ENCODE measurements around the gene PTPRU. TPM values are rescaled to one million over a fixed set of nuclear protein-coding genes. Genes with fewer than 3 reads are reported as not detected.

PTPRU gene
- total RNA-seq, 4 donors from 2014 or later: 4.3 to 15.9 (median 7.5) TPM

GRCh38 chr1:29322861-29323585, 86.7 kb downstream of the PTPRU start:
- no peaks in the 10 kb centered on the region for H3K27me3 ChIP-seq
- DNase-seq: no peak
- WGBS, 2 donors: 82 to 87% methylated on average over 4 to 9 of the region's 12 CpGs
- no peak overlapping the region for H3K4me3 ChIP-seq
- H3K36me3 ChIP-seq: no peaks in the 10 kb centered on the region
- H3K9me3 ChIP-seq: no peaks in the 10 kb centered on the region
- TF ChIP-seq CTCF (IDR thresholded peaks at IDR 0.05) (no peak), POLR2A (IDR thresholded peaks at IDR 0.05) (no peak)
- H3K4me1 ChIP-seq: peaks cover 0 to 18% (median 5%) of the 10 kb centered on the region in 3 donors
- H3K27ac ChIP-seq: no peak overlapping the region
- intact Hi-C loops (cut with DNase I): no loop called here

DNA sequence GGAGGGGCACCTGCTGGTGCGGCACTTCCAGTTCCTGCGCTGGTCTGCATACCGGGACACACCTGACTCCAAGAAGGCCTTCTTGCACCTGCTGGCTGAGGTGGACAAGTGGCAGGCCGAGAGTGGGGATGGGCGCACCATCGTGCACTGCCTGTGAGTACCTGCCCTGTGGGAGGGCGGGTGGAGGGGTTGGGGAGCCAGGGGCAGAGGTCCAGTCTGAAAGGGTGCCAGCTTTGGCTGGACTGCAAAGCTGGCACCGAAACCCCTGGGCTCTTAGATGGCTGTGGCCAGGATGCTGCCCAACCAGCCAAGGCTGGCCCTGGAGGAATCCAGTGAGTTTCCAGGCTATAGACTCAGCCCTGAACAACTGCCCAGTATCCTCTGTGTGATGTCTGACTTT, 87.3 kb downstream of the PTPRU start:
- Histone ChIP-seq H3K36me3 (no peaks in the 10 kb centered on the region), H3K27ac (no peak overlapping the region), H3K9me3 (no peaks in the 10 kb centered on the region), H3K27me3 (no peaks in the 10 kb centered on the region), H3K4me1 (peaks cover 0 to 18% (median 5%) of the 10 kb centered on the region in 3 donors), H3K4me3 (no peak overlapping the region)
- intact Hi-C loops (cut with DNase I): no loop called here
- TF ChIP-seq CTCF (IDR thresholded peaks at IDR 0.05) (no peak), POLR2A (IDR thresholded peaks at IDR 0.05) (no peak)
- WGBS, 2 donors: no CpG with 5 or more reads among the region's 8 CpGs
- DNase-seq: no peak

- Histone ChIP-seq H3K27me3 (no peaks in the 10 kb centered on the region), H3K9me3 (no peaks in the 10 kb centered on the region), H3K4me3 (no peak overlapping the region), H3K27ac (peak overlapping the region in 2 of 4 donors; percentile 6 to 40), H3K4me1 (peaks cover 0 to 18% (median 5%) of the 10 kb centered on the region in 3 donors), H3K36me3 (no peaks in the 10 kb centered on the region)
- TF ChIP-seq POLR2A (IDR thresholded peaks at IDR 0.05): no peak
- TF ChIP-seq CTCF (IDR thresholded peaks at IDR 0.05): no peak
- WGBS, 2 donors: 62 to 78% methylated on average over 4 to 6 of the region's 10 CpGs
- intact Hi-C loops (cut with DNase I): no loop called here
- no peak for DNase-seq
These were observed 87.9 kb downstream of the PTPRU start for GRCh38 chr1:29324202-29324601.

DNA sequence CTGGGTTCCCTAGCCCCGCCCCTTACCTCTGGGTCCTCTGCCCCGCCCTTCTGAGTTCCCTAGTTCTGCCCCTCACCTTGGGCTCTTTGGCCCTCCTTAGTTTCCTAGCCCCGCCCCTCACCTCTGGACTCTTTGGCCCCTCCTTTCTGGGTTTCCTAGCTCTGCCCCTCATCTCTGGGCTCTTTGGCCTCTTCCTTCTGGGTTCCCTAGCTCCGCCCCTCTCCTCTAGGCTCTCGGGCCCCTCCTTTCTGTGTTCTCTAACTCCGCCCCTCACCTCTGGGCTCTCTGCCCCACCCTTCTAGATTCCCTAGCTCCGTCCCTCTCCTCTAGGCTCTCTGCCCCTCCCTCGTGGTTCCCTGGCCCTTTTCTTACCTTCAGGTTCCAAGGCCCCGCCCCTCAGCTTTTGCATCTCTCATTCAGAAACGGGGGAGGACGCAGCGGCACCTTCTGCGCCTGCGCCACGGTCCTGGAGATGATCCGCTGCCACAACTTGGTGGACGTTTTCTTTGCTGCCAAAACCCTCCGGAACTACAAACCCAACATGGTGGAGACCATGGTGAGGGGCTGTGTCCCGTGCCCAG, 88.5 kb downstream of the PTPRU start:
- H3K27me3 ChIP-seq: no peaks in the 10 kb centered on the region
- TF ChIP-seq POLR2A (IDR thresholded peaks at IDR 0.05) (no peak), CTCF (IDR thresholded peaks at IDR 0.05) (no peak)
- H3K27ac ChIP-seq: peak overlapping the region in 2 of 4 donors; percentile 6 to 40
- H3K36me3 ChIP-seq: no peaks in the 10 kb centered on the region
- 48 to 57% methylated on average over 18 to 19 of the region's 19 CpGs for WGBS, 2 donors
- no peaks in the 10 kb centered on the region for H3K9me3 ChIP-seq
- DNase-seq: no peak
- H3K4me3 ChIP-seq: no peak overlapping the region
- H3K4me1 ChIP-seq: peaks cover 0 to 18% (median 5%) of the 10 kb centered on the region in 3 donors
- intact Hi-C loops (cut with DNase I): no loop called here

GRCh38 chr1:29325675-29326074, 89.4 kb downstream of the PTPRU start:
- intact Hi-C loops (cut with DNase I): no loop called here

More at GRCh38 chr1:29325675-29326074, 89.4 kb downstream of the PTPRU start:
- Histone ChIP-seq H3K4me1 (peaks cover 0 to 10% (median 5%) of the 10 kb centered on the region in 3 donors), H3K27ac (no peak overlapping the region), H3K36me3 (no peaks in the 10 kb centered on the region), H3K4me3 (no peak overlapping the region), H3K27me3 (no peaks in the 10 kb centered on the region), H3K9me3 (no peaks in the 10 kb centered on the region)
- TF ChIP-seq POLR2A (IDR thresholded peaks at IDR 0.05): no peak
- TF ChIP-seq CTCF (IDR thresholded peaks at IDR 0.05): no peak
- no CpG with 5 or more reads among the region's 4 CpGs for WGBS, 2 donors
- DNase-seq: no peak

All from esophagus squamous epithelium (tissue), 5 donors.